ENCODE results near the gene KIAA0586. TPM values are rescaled to one million over a fixed set of nuclear protein-coding genes. Genes with fewer than 3 reads are reported as not detected.

Gene KIAA0586
- total and polyA plus RNA-seq, 2 of the 4 experiments (the other 2 are of a cell fraction) = 9.4 to 36.7 TPM

DNA sequence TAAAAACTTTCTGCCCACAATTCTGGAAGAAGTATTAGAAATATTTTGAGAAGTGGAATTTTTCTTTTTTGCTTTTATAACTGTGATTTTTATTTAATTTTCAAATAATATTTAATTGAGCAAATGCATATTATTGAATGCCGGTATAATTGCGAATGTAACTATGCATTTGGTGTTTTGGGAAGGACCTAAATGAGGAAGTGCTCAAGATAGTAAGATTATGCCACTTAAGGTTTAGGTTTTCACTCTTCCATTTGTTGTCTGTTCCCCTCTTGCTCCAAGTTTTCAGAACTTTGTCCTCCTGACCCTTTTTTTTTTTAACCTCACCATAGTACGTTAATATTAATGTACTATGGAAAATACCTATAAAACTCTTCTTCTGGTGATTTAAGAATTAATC is 85.8 kb downstream of the KIAA0586 start:
- Histone ChIP-seq H3K4me1 (ENCODE audit: control insufficient read depth, insufficient read depth, low read length) (no peaks in the 10 kb centered on the region), H2BK20ac (ENCODE audit: low read depth, low read length) (no peak overlapping the region), H4K5ac (ENCODE audit: low read depth, low read length) (no peak overlapping the region), H2AK9ac (replicated peaks; ENCODE audit: low read depth, low read length, poor library complexity) (no peak overlapping the region), H4K20me1 (ENCODE audit: insufficient read depth, low read length) (no peaks in the 10 kb centered on the region), H2AFZ (replicated peaks; ENCODE audit: low read length, poor library complexity) (no peak overlapping the region), H3K9me1 (ENCODE audit: insufficient read depth, low read length) (no peaks in the 10 kb centered on the region), H2BK15ac (ENCODE audit: low read depth, low read length) (no peak overlapping the region), H3K9ac (ENCODE audit: low read depth, low read length) (no peak overlapping the region), H3K56ac (ENCODE audit: extremely low read depth, insufficient read depth, low read length) (no peak overlapping the region), H2BK5ac (ENCODE audit: low read depth, low read length, poor library complexity, severe bottlenecking) (no peak overlapping the region), H2AK5ac (ENCODE audit: low read depth, low read length) (no peak overlapping the region), H3K18ac (ENCODE audit: low read depth, low read length) (no peak overlapping the region), H3K9me3 (ENCODE audit: control insufficient read depth, insufficient read depth, low read length) (no peaks in the 10 kb centered on the region), H3K27ac (ENCODE audit: insufficient read depth, low read length) (no peak overlapping the region), H3K4me2 (ENCODE audit: low read depth, low read length) (no peak overlapping the region), H3K79me1 (ENCODE audit: low read depth in 1 of 2, low read length in 2 of 2) (no peaks in the 10 kb centered on the region), H4K8ac (ENCODE audit: low read depth in 2 of 2, low read length in 2 of 2) (no peak overlapping the region), H3K4me3 (ENCODE audit: insufficient read depth, low read depth, low read length) (no peak overlapping the region), H3K23ac (ENCODE audit: low read depth, low read length) (no peak overlapping the region), H2BK120ac (ENCODE audit: low read depth, low read length) (no peak overlapping the region), H3K36me3 (ENCODE audit: control insufficient read depth, insufficient read depth, low read length) (peaks cover 3% of the 10 kb centered on the region; the same call in 1 of the 2 replicates), H4K91ac (ENCODE audit: insufficient read depth, low read depth, low read length) (no peak overlapping the region), H3K4ac (ENCODE audit: low read depth, low read length) (no peak overlapping the region), H3K27me3 (ENCODE audit: control insufficient read depth, insufficient read depth, low read length) (no peaks in the 10 kb centered on the region), H3K14ac (replicated peaks; ENCODE audit: low read depth, low read length) (no peak overlapping the region)
- ChIA-PET CTCF (no interaction called here), POLR2A (ENCODE audit: unreplicated experiment) (no interaction called here)
- TF ChIP-seq RFX5 (IDR thresholded peaks at IDR 0.05; ENCODE audit: low read depth, low read length) (no peak), MAFK (IDR thresholded peaks at IDR 0.05; ENCODE audit: low read depth, low read length) (no peak), MXI1 (IDR thresholded peaks at IDR 0.05; ENCODE audit: borderline replicate concordance, low read depth, low read length) (no peak), RCOR1 (IDR thresholded peaks at IDR 0.05; ENCODE audit: insufficient replicate concordance, low read length) (no peak), POLR2A (IDR thresholded peaks at IDR 0.05; ENCODE audit: low read depth, low read length) (no peak), SMC3 (IDR thresholded peaks at IDR 0.05; ENCODE audit: low read depth, low read length) (no peak), BHLHE40 (IDR thresholded peaks at IDR 0.05; ENCODE audit: low read depth, low read length) (no peak), FOS (IDR thresholded peaks at IDR 0.05; ENCODE audit: low read depth, low read length) (no peak), RAD21 (IDR thresholded peaks at IDR 0.05; ENCODE audit: low read length) (no peak), CHD1 (IDR thresholded peaks at IDR 0.05; ENCODE audit: low read depth, low read length) (no peak), USF2 (IDR thresholded peaks at IDR 0.05; ENCODE audit: low read depth, low read length) (no peak), CEBPB (IDR thresholded peaks at IDR 0.05; ENCODE audit: low read depth, low read length) (no peak)
- TF ChIP-seq, protein P1, sequence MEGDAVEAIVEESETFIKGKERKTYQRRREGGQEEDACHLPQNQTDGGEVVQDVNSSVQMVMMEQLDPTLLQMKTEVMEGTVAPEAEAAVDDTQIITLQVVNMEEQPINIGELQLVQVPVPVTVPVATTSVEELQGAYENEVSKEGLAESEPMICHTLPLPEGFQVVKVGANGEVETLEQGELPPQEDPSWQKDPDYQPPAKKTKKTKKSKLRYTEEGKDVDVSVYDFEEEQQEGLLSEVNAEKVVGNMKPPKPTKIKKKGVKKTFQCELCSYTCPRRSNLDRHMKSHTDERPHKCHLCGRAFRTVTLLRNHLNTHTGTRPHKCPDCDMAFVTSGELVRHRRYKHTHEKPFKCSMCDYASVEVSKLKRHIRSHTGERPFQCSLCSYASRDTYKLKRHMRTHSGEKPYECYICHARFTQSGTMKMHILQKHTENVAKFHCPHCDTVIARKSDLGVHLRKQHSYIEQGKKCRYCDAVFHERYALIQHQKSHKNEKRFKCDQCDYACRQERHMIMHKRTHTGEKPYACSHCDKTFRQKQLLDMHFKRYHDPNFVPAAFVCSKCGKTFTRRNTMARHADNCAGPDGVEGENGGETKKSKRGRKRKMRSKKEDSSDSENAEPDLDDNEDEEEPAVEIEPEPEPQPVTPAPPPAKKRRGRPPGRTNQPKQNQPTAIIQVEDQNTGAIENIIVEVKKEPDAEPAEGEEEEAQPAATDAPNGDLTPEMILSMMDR (conservative IDR thresholded peaks at IDR 0.05; ENCODE audit: low read depth, low read length) = no peak
- TF ChIP-seq, protein P2, sequence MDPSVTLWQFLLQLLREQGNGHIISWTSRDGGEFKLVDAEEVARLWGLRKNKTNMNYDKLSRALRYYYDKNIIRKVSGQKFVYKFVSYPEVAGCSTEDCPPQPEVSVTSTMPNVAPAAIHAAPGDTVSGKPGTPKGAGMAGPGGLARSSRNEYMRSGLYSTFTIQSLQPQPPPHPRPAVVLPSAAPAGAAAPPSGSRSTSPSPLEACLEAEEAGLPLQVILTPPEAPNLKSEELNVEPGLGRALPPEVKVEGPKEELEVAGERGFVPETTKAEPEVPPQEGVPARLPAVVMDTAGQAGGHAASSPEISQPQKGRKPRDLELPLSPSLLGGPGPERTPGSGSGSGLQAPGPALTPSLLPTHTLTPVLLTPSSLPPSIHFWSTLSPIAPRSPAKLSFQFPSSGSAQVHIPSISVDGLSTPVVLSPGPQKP (IDR thresholded peaks at IDR 0.05; ENCODE audit: borderline replicate concordance, low read depth, low read length) = no peak
- in situ Hi-C loops (cut with MboI; ENCODE audit: low sequenced_read_pairs) (no loop called here), intact Hi-C loops (cut with micrococcal nuclease) (no loop called here), dilution Hi-C loops (cut with HindIII; ENCODE audit: low sequenced_read_pairs, unreplicated experiment) (no loop called here)
- no peak for DNase-seq
- no TSS peak for BruUV-seq (replicated peaks)
- no CpG with 5 or more reads among the region's 3 CpGs for WGBS, 2 experiments (ENCODE audit: extremely low coverage in 2 of 2, insufficient read length in 1 of 2)
- ATAC-seq (ENCODE audit: low read depth) = no peak

All from IMR-90 (cell line).